OCI-LY3 (cell line): ENCODE data around the gene FADS1.

Experiments used
- H2AFZ ChIP-seq: fragments of 200-600, 300-600 bp; shearing (Covaris generic); 2 replicates; pipeline ENCODE4 v1.6.0; 2014; ENCODE audit warnings: antibody characterized with exemption, low read depth, low read length
- H3K27ac ChIP-seq: fragments of 200-600, 300-600 bp; sonication (generic); 2 replicates; pipeline ENCODE4 v1.5.1; 2014; ENCODE audit warnings: mild to moderate bottlenecking, low read length, moderate library complexity, mixed read lengths
- H3K27me3 ChIP-seq: fragments of 200-600, 300-600 bp; sonication (generic); 2 replicates; pipeline ENCODE4 v1.6.1; 2014; ENCODE audit warnings: low read depth, low read length, mixed read lengths
- H3K36me3 ChIP-seq: fragments of 200-600, 300-600 bp; sonication (generic); replicated peaks from 2 replicates; pipeline ENCODE3; 2014; ENCODE audit warnings: low read depth, low read length, mixed read lengths
- H3K4me1 ChIP-seq: fragments of 300-600, 200-600 bp; sonication (generic); 2 replicates; pipeline ENCODE4 v1.6.1; 2014; ENCODE audit warnings: low read length, mixed read lengths
- H3K4me2 ChIP-seq: fragments of 200-600, 300-600 bp; sonication (generic); 2 replicates; pipeline ENCODE4 v1.6.1; 2014; ENCODE audit warnings: low read length, mixed read lengths
- H3K4me3 ChIP-seq: fragments of 300-600, 200-600 bp; sonication (generic); 2 replicates; pipeline ENCODE4 v1.5.1; 2014; ENCODE audit warnings: antibody characterized with exemption, mild to moderate bottlenecking, low read length, moderate library complexity
- H3K79me2 ChIP-seq: fragments of 300-600, 200-600 bp; shearing (Covaris generic); 2 replicates; pipeline ENCODE4 v1.6.1; 2014; ENCODE audit warnings: mild to moderate bottlenecking, low read length, mixed read lengths
- H3K9ac ChIP-seq: fragments of 300-600, 200-600 bp; shearing (Covaris generic); 2 replicates; pipeline ENCODE4 v1.6.0; 2014; ENCODE audit warnings: mild to moderate bottlenecking, low read length, moderate library complexity
- H3K9me3 ChIP-seq: fragments of 200-600, 300-600 bp; shearing (Covaris generic); 2 replicates; pipeline ENCODE4 v1.6.1; 2014; ENCODE audit warnings: low read length, mixed read lengths; ENCODE audit not compliant: insufficient read depth
- H4K20me1 ChIP-seq: fragments of 200-600, 300-600 bp; sonication (generic); 2 replicates; pipeline ENCODE4 v1.6.1; 2016; ENCODE audit warnings: low read length, mixed read lengths; ENCODE audit not compliant: insufficient read depth
- EZH2phosphoT487 ChIP-seq: fragments of 200-600 bp; shearing (Covaris generic); IDR thresholded peaks from 2 replicates; pipeline ENCODE4 v1.6.1; 2018; ENCODE audit warnings: antibody characterized with exemption, mixed run types, low read depth
- TF ChIP-seq, protein P1 (sequence below): fragments of 200-600, 300-600 bp; sonication (generic); IDR thresholded peaks from 2 replicates; pipeline ENCODE4 v1.5.1; 2014; ENCODE audit warnings: antibody characterized with exemption, low read length, low read depth

Gene FADS1

DNA sequence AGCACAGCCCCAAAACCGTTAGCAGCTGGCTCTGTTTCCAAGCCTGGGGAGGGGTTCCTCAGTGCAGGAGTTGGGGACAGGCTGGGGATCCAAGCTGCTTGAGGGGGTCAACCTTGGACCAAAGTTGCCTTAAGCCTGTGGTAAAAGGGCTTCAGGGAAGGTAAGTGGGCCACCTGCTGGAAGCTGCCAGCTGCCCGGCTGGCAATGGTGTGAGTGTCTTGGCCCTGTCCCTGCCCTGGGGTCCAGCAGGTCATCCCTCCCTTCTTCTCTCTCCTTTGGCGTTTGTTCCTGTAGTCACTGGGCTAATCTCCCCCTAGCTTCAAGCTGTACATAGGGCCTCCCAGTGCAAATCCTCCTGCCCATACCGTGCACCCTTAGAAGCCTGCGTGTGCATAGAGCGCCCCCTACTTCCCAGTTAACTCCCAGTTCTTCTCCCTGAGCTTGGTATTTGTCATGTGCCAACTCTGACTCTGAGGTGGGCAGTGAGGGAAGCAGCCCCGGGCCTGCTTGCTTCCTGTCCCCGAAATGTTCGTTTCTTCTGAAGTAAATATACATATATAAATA is 28.8 kb downstream of the FADS1 start:
- Histone ChIP-seq H3K79me2 (peaks cover 39% of the 10 kb centered on the region), H3K4me1 (peaks cover 10% of the 10 kb centered on the region), H3K4me3 (no peak overlapping the region), H3K9ac (no peak overlapping the region), H3K36me3 (peaks cover 64% of the 10 kb centered on the region), H3K27ac (no peak overlapping the region), H3K27me3 (no peaks in the 10 kb centered on the region), H4K20me1 (peaks cover 16% of the 10 kb centered on the region; the same call in 1 of the 2 replicates), H3K9me3 (no peaks in the 10 kb centered on the region), H2AFZ (no peak overlapping the region), H3K4me2 (no peak overlapping the region)
- TF ChIP-seq, protein P1, sequence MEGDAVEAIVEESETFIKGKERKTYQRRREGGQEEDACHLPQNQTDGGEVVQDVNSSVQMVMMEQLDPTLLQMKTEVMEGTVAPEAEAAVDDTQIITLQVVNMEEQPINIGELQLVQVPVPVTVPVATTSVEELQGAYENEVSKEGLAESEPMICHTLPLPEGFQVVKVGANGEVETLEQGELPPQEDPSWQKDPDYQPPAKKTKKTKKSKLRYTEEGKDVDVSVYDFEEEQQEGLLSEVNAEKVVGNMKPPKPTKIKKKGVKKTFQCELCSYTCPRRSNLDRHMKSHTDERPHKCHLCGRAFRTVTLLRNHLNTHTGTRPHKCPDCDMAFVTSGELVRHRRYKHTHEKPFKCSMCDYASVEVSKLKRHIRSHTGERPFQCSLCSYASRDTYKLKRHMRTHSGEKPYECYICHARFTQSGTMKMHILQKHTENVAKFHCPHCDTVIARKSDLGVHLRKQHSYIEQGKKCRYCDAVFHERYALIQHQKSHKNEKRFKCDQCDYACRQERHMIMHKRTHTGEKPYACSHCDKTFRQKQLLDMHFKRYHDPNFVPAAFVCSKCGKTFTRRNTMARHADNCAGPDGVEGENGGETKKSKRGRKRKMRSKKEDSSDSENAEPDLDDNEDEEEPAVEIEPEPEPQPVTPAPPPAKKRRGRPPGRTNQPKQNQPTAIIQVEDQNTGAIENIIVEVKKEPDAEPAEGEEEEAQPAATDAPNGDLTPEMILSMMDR = peak; percentile 59
- TF ChIP-seq EZH2phosphoT487 = no peak

DNA sequence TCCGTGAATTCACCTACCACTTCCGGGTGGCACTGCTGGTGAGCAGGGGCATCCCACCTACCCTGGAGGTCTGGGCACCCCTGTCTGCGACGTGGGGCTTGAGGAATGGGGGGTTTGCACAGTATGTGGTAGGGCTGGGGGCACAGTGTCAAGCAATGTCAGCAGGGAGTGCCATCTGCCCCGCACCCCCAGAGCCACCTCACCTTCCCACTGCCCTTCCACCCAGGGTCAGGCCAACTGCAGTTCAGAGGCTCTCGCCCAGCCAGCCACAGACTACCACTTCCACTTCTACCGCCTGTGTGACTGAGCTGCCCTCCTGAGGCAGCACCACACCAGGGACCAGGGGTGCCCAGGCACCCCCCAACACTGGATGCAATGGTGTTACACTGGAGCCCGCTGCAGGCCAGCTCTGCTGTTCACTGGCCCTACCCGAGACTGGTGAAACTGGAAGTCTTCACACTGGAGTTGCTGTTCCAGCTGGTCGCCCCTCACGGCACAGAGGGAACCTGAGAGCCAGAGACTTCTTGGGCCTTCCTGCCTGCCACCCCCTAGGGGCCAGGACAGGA is 30.9 kb downstream of the FADS1 start:
- H3K27me3 ChIP-seq = no peaks in the 10 kb centered on the region
- no peak overlapping the region for H3K27ac ChIP-seq
- H3K9me3 ChIP-seq = no peaks in the 10 kb centered on the region
- TF ChIP-seq, protein P1 = no peak
- H2AFZ ChIP-seq = no peak overlapping the region
- no peak overlapping the region for H3K4me2 ChIP-seq
- H3K36me3 ChIP-seq = peaks cover 64% of the 10 kb centered on the region
- H3K4me1 ChIP-seq = 0 out of 2 replicates have a peak, but pooled peaks cover 3% of the 10 kb centered on the region
- no peak overlapping the region for H3K4me3 ChIP-seq
- no peak overlapping the region for H3K9ac ChIP-seq
- peaks cover 19% of the 10 kb centered on the region for H3K79me2 ChIP-seq
- H4K20me1 ChIP-seq = peaks cover 16% of the 10 kb centered on the region; the same call in 1 of the 2 replicates

DNA sequence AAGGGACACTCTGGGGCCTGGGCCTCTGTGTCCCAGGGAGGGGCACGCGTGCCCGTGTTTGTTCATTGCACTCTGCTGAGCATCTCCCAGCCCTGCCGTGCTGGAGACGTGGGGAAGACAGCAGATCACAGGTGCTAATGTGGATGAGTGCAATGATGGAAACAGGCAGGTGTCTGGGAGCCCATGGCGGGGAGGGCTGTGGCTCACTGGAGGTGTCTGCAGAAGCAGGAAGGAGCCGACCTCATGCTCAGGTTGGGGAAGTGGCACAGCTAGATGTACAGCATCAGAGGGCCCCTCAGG is 32.3 kb downstream of the FADS1 start:
- no peak overlapping the region for H3K4me2 ChIP-seq
- peaks cover 51% of the 10 kb centered on the region for H3K36me3 ChIP-seq
- H4K20me1 ChIP-seq = peaks cover 16% of the 10 kb centered on the region; the same call in 1 of the 2 replicates
- no peak overlapping the region for H3K9ac ChIP-seq
- no peaks in the 10 kb centered on the region for H3K4me1 ChIP-seq
- TF ChIP-seq, protein P1 = no peak
- TF ChIP-seq EZH2phosphoT487 = no peak
- no peak overlapping the region for H3K4me3 ChIP-seq
- H3K27ac ChIP-seq = no peak overlapping the region
- H2AFZ ChIP-seq = no peak overlapping the region
- peaks cover 4% of the 10 kb centered on the region; the same call in 1 of the 2 replicates for H3K79me2 ChIP-seq
- no peaks in the 10 kb centered on the region for H3K27me3 ChIP-seq
- no peaks in the 10 kb centered on the region for H3K9me3 ChIP-seq

DNA sequence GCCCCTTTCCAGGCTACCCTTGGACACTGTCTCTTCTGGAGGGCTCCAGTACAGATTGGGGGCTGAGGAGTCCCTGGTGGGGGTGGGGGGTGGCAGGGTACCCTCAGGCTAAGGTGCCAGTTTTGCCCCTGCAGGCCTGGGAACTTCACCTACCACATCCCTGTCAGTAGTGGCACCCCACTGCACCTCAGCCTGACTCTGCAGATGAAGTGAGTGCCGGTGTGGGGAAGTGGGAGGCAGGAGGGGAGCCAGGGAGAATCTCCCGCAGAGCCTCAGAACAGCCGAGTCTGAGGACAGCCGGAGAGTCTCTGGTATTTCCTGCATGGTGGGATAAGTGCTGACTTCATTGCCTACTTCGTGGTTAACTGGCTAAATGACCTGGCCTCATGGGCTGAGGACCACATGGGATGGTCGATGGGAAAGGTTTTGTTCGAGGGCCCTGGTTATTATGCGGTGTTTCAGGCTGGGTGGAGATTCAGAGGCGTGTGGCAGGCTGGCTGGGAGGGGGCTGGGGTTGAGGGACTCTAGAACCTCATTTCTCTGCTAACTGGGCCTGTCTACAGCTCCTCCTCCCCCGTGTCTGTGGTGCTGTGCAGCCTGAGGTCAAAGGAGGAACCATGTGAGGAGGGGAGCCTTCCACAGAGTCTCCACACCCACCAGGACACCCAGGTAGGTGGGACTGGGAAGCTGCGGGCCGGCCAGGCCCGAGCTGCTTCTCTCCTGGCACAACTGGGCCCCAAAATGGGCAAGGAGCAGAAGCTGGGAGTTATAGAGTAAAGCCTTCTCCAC is 32.9 kb downstream of the FADS1 start:
- H3K9ac ChIP-seq = no peak overlapping the region
- no peak overlapping the region for H2AFZ ChIP-seq
- H3K27ac ChIP-seq = no peak overlapping the region
- H3K4me3 ChIP-seq = no peak overlapping the region
- no peaks in the 10 kb centered on the region for H3K27me3 ChIP-seq
- H3K36me3 ChIP-seq = peaks cover 45% of the 10 kb centered on the region
- TF ChIP-seq EZH2phosphoT487 = no peak
- TF ChIP-seq, protein P1 = no peak
- H3K79me2 ChIP-seq = no peaks in the 10 kb centered on the region
- no peak overlapping the region for H3K4me2 ChIP-seq
- no peaks in the 10 kb centered on the region for H3K9me3 ChIP-seq
- H4K20me1 ChIP-seq = peaks cover 16% of the 10 kb centered on the region; the same call in 1 of the 2 replicates
- H3K4me1 ChIP-seq = no peaks in the 10 kb centered on the region
